ENCODE data around the gene SYVN1.
"Not testable (repeated sequence)": the region's sequence is repeated elsewhere in the genome, so short reads cannot be mapped to it uniquely, and the experiment has no call there.

Gene SYVN1

GRCh38 chr11:65134240-65134951, at the start of gene SYVN1:
Gene SYVN1 (minus strand): TSS chr11:65134519. CDS start chr11:65133601, 918 bp downstream.
- H3K4me3 ChIP-seq (ENCODE audit: low read depth, low read length) = peak within 1 kb of the TSS; percentile 95
- TF ChIP-seq, protein P1, sequence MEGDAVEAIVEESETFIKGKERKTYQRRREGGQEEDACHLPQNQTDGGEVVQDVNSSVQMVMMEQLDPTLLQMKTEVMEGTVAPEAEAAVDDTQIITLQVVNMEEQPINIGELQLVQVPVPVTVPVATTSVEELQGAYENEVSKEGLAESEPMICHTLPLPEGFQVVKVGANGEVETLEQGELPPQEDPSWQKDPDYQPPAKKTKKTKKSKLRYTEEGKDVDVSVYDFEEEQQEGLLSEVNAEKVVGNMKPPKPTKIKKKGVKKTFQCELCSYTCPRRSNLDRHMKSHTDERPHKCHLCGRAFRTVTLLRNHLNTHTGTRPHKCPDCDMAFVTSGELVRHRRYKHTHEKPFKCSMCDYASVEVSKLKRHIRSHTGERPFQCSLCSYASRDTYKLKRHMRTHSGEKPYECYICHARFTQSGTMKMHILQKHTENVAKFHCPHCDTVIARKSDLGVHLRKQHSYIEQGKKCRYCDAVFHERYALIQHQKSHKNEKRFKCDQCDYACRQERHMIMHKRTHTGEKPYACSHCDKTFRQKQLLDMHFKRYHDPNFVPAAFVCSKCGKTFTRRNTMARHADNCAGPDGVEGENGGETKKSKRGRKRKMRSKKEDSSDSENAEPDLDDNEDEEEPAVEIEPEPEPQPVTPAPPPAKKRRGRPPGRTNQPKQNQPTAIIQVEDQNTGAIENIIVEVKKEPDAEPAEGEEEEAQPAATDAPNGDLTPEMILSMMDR (IDR thresholded peaks at IDR 0.05; ENCODE audit: insufficient read depth, low read length, missing control alignments) = no peak
- DNase-seq (ENCODE audit: low read depth, low spot score) = peak; percentile 40
- POLR2A ChIA-PET = interaction anchor here (0.9 to 3.1 kb wide), 9 partner anchors 9 to 47 kb away, joined by 3 to 20 read pairs (median 4); partner anchors contain the start of genes CAPN1, FAU, MRPL49 and ZNHIT2
- CTCF ChIA-PET = interaction anchor here (0.8 to 2.4 kb wide), 10 partner anchors 13 to 287 kb away, joined by 3 to 11 read pairs (median 4); partner anchors contain the start of genes FAU, MRPL49 and ZNHIT2

DNA sequence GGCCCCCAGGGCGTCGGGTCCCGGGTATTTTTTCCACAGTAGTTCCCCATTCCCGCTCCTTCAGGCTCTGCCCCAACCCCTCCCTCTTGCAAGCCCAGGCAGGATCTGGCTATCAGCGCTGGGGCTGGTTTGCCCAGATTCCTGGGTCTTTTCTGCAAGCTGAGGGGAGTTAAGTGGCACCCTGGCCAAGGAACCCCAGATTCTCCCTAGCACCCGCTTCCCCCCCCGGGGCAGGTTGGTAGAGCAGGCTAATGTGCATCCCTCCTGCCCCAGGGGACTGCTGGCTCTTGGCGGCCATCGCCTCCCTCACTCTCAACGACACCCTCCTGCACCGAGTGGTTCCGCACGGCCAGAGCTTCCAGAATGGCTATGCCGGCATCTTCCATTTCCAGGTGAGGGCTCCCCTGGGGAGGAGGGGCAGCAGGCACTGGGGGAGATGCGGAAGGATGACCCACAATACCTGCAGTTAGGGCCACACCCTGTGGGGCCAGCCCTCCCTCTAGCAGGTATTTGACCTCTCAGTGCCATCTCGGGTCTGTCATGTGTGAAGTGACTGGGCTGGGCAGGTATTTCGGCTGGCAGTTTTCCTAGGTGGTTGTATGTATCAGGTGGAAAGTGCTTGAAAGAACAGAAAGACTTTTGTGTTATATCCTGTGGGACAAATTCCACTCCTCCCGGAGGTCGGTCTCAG, 49.0 kb upstream of the SYVN1 start:
- peak overlapping the region; percentile 86 for H3K4me3 ChIP-seq (ENCODE audit: low read depth, low read length)
- TF ChIP-seq, protein P1 (IDR thresholded peaks at IDR 0.05; ENCODE audit: insufficient read depth, low read length, missing control alignments) = no peak
- POLR2A ChIA-PET = no interaction called here
- no peak for DNase-seq (ENCODE audit: low read depth, low spot score)
- CTCF ChIA-PET = interaction anchor here (1.1 to 2.2 kb wide), 8 partner anchors 16 to 132 kb away, joined by 3 to 13 read pairs (median 4); partner anchors contain the start of genes CDC42EP2, TM7SF2 and ZNHIT2

DNA sequence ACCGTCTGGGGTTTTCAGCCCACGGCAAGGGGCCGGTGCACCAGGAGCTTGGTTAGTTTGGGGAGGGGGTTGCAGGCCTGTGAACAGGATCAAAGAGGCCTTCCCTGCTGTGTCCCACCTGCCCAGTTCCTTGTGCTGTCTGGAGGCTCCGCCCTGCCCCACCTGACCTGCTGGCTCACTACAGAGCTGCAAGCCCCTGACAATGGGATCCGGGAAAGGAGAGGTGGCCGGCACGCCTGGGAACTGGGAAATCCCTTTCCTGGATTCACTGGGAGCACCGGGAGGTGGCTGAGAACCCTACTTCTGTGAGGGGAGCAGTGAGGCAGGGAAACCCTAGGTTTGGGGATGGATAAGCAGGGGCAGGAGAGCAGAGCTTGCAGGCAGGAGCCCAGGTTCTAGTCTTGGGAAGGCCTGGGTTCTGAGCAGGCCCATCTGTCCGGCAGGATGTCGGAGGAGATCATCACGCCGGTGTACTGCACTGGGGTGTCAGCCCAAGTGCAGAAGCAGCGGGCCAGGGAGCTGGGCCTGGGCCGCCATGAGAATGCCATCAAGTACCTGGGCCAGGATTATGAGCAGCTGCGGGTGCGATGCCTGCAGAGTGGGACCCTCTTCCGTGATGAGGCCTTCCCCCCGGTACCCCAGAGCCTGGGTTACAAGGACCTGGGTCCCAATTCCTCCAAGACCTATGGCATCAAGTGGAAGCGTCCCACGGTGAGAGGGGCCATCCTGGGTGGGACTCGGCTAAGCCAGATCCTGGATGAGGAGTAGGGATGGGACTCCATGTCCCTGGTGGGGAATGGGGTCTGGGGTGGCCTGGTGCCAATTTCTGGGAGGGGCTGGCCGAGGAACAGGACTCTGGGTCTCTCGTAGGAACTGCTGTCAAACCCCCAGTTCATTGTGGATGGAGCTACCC, 48.2 kb upstream of the SYVN1 start:
- ChIA-PET POLR2A (interaction anchor here (1.0 to 1.6 kb wide), 2 partner anchors 9 to 47 kb away, joined by 3 to 14 read pairs; no protein-coding TSS in a partner anchor), CTCF (interaction anchor here (1.0 to 2.2 kb wide), 15 partner anchors 10 to 155 kb away, joined by 3 to 13 read pairs (median 5); partner anchors contain the start of genes CDC42EP2, TM7SF2 and ZNHIT2)
- peak overlapping the region; percentile 86 for H3K4me3 ChIP-seq (ENCODE audit: low read depth, low read length)
- TF ChIP-seq, protein P1 (IDR thresholded peaks at IDR 0.05; ENCODE audit: insufficient read depth, low read length, missing control alignments) = no peak
- DNase-seq (ENCODE audit: low read depth, low spot score) = no peak

- H3K4me3 ChIP-seq (ENCODE audit: low read depth, low read length) = peak within 1 kb of the TSS; percentile 86
- peak; percentile 31 for DNase-seq (ENCODE audit: low read depth, low spot score)
- POLR2A ChIA-PET = interaction anchor here (1.0 to 1.6 kb wide), 3 partner anchors 10 to 46 kb away, joined by 3 to 14 read pairs (median 3); no protein-coding TSS in a partner anchor
- CTCF ChIA-PET = interaction anchor here (1.0 to 2.2 kb wide), 17 partner anchors 9 to 174 kb away, joined by 3 to 13 read pairs (median 5); partner anchors contain the start of genes CDC42EP2, TM7SF2 and ZNHIT2
- TF ChIP-seq, protein P1 (IDR thresholded peaks at IDR 0.05; ENCODE audit: insufficient read depth, low read length, missing control alignments) = no peak
Measured at GRCh38 chr11:65181569-65182257, 47.4 kb upstream of the SYVN1 start, which contains the start of gene CAPN1. Gene CAPN1 (plus strand): TSS chr11:65181928. CDS start chr11:65182702, 774 bp downstream.

DNA sequence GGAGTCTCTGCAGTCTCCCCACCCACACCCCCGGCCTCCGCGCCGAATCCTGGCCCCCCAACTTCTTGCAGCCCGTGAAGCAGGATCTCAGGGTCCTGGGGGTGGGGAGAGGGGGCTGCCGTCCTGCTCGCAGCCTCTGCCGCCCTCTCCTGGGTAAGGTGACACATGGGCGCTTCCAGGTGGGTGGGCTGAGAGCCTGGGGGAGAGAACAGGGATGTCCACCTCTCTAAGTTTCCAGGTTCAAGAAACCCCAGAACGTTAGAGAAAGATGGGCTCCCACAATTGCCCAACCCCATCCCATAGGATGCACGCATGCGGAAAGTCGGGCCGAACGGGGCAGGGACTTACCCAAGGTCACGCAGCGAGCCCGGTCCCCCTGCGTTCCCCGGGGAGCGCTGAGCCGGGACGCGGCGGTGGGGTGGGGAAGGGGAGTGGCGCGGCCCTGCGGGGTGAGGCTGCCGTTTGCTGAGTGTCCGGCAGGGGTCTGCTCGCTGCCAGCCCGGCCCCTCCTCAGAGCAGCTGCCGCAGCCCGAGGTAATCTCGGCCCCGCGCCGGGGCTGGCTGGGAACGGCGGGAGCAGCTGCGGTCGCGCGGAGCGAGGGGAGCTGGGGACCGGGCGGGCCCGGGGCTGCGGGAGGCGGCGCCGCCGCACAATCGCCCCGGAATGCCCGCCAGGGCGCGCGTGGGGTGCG, 46.7 kb upstream of the SYVN1 start:
- TF ChIP-seq, protein P1 (IDR thresholded peaks at IDR 0.05; ENCODE audit: insufficient read depth, low read length, missing control alignments) = peak; percentile 76
- ChIA-PET POLR2A (interaction anchor here (0.6 to 1.6 kb wide), 3 partner anchors 32 to 264 kb away, joined by 3 to 14 read pairs (median 3); no protein-coding TSS in a partner anchor), CTCF (interaction anchor here (0.9 to 2.2 kb wide), 17 partner anchors 8 to 175 kb away, joined by 3 to 13 read pairs (median 4); partner anchors contain the start of genes CDC42EP2, SPDYC, TM7SF2 and ZNHIT2)
- H3K4me3 ChIP-seq (ENCODE audit: low read depth, low read length) = peak overlapping the region; percentile 86
- no peak for DNase-seq (ENCODE audit: low read depth, low spot score)

DNA sequence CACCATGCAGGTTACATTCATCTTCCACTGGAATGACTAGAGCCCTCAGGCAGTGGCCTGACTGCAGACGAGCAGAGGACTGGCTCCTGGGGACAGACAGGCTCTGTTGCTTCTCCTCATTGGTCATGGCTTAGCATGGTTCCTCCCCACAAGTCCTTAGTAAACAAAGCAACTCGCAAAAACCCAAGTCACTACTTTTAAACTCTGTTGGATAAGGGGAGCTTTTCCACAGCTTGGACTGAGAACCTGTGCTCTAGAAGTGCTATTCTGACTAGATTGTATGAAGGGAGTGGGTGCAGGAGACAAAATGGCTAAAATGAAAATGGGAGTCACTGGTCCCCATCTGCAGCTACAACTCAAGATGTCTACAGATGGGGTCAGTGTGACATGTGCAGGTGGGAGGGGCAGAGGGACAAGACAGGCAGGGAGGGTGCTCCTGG, 40.3 kb upstream of the SYVN1 start:
- POLR2A ChIA-PET; H3K4me3 ChIP-seq (ENCODE audit: low read depth, low read length); DNase-seq (ENCODE audit: low read depth, low spot score): not testable (repeated sequence)
- CTCF ChIA-PET = interaction anchor here (1.1 kb wide), 1 partner anchor 161 kb away, joined by 3 read pairs; the partner anchor contains the start of gene ARL2
